HS-27A (cell line): ENCODE results near the gene RAB36.

Experiments
- DNase-seq: peaks from one replicate; pipeline ENCODE4 v3.0.0-alpha.2; 2012; ENCODE audit warnings: low read depth, missing footprints

RAB36 gene

DNA sequence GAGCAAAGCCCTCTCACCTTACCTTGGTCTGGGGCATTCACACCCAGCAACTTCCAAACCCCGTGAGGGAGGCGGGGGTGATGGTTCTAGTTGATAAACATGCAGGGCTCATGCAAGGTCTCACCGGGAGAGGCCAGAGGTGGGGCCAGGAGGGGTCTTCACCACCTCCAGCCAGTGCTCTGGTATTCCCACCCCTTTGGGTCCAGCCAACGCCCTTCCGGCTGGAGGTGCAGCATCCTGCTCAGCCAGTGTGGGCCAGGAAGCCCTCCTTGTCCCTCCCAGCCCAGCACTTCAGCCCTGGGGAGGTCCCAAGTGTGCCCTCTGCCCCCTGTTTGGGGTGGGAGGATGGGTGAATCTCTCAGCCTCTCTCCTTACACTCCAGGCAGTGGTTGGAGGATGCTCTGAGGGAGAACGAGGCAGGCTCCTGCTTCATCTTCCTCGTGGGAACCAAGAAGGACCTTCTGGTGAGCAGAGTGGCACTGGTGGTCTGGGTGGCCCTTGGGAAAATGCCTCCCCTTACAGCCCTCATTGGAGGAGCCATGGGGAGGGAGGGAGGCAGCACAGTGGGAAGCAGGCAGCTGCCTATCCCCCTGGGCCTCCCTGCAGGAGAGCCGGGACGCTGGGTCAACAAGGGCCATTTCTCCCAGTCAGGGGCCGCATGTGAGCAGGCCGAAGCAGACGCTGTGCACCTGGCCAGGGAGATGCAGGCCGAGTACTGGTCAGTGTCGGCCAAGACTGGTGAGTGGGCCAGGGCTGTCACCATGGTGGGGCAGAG is 13.4 kb downstream of the RAB36 start:
- no peak for DNase-seq

DNA sequence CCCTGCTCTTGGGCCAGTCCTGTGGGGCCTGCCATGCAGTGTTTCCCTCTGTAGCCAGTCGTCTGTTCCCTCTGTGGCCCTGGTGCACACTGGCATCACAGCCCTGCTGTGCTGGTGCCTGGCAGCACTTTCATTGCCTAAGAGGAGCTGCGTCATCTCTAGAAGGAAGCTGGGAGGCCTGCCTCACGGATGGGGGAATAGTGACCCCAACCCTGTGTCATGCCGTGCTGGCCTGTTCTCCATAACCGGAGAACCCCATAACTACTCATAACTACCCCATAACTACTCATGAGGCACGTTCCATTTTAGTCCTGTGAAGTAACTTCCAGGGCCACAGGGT is 14.0 kb downstream of the RAB36 start:
- DNase-seq = no peak

DNA sequence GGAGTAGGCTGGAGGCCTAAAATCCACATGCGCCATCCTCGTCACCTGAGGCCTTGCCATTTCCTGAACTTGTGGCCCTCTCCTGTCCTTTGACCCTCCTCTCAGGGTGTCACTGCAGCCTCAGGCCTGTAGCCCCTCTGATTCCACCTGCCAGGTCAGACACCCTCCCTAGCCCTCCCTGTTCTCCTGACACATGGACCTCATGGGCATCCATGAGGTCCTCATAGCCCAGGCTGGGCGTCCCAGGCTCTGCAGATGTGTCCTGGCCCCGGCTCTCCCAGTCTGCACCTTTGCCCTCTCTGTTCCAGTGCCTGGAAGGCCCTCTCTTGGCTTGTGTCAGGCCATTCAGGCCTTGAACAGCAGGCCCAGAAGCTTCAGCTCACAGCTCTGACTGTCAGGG is 15.8 kb downstream of the RAB36 start:
- DNase-seq = no peak

DNA sequence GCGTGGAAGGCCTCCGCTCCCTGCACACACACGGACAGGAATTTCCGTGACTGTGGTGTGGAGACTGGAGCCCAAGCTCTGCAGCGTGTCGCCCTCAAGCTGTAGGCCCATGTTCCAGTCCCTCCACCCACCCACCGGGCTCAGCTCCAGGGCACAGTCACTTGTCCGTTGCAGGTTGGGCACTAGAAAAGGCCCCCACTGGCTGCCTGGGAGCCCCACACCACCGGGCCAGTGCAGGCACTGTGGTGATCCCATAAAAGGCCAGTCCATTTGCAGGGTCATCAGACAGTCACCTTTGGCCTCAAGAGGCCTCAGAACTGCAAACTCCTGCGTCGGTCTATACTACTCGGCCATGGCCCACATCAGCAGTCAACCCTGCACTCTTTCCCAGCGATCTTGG is 16.3 kb downstream of the RAB36 start:
- DNase-seq = no peak

DNA sequence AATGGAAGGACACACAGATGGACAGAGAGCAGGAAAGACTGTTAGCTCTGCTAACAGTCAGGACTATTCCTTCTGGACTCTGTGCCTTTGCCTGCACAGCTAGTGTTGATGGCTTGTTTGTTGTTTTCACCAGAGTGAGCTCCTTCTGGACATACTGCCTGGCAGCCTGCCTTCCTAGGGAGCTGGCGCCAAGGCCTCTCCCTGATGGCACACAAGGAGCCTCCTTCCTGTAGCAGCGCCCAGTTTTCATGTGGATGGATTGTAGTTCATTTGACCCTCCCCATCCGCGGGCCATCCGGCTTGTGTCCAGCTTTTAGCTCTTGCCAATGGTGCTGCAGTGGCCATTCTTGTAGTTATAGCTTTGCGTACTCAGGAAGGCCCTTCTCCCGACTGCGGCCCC is 18.4 kb downstream of the RAB36 start:
- no peak for DNase-seq

DNA sequence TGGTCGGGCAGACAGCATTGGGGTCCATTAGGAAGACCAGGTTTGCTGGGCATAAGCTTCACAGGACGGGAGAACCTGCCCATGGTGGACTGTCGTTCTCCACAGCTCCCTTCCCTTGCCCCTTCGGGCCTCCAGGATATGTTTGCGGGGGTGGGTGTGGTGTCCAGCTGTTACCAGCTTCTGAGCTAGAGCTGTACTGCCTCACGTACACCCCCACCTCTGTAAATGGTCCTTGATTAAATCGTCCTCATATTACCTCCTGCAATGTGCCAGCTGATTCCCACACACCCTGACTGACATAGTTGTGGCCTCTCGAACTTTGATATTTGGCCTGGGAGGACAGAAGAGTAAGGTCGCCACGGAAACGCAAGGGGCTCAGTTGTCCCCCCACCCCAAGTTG is 18.8 kb downstream of the RAB36 start:
- DNase-seq = no peak

DNA sequence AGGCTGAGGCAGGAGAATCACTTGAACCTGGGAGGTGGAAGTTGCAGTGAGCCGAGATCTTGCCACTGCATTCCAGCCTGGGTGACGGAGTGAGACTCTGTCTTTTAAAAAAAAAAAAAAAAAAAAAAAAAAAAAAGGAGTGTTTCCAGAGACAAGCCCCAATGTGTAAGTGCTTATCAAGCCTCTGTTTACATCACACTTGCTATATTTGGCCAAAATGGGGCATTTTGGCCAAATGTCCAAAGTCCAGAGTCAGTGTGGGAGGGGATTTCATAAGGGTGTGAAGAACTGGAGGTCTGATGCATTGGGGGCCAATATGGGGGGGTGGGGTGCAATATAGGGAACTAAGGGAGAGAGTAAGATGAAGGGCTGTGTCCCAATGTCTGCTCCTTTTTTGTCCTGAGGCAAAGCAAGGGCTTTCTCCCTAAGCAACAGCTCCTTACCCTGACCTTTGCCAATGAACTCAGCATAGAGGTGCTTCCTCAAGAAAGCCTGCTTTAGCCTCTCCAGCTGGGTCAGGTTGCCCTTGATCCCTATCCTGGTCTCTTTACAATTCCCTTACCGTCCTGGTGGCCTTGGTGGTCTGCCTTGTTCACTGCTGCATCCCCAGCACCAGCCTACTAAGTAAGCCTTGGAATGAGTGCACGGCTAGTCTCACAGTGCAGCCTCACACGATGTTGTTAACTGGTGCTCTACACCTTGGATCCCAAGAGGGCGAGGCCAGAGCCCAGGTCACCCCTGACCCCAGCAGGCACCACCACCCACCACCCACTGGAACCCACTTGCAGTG is 21.0 kb downstream of the RAB36 start:
- DNase-seq = no peak

DNA sequence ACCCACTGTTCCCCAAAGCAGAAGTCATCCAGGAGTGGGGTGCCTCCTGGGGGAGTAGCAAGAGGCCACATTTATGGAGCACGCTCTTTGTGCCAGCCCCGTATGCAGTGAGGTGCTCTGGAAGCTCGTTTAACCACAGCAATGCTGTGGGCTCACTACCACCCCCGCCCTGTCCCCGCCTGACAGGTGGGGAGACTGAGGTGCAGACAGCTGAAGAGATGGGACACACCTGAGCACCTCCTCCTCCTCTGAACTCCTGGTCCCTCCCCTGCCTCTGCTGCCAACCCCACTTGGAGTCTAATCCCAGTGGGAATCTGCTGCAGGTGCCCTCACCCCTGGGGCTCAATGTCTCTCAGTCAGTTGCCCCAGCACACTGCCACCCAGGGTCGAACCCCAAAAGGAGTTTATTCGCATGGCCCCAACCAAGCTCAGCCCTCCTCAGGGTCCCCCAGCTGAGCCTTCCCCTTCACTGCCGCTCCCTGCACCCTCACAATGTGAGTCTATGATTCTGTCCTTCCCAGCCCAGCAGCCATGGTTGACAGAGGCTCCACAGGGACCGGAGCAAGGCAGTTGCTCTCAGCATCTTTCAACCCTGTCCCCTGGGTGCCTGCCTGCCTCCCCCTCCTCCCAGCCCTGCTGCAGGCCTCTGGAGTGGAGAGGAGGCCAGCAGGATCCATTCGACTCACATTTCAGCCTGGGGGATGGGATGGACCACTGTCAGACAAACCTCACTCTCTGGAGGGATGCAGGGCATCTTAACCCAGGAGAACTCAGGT is 21.8 kb downstream of the RAB36 start:
- DNase-seq = no peak

DNA sequence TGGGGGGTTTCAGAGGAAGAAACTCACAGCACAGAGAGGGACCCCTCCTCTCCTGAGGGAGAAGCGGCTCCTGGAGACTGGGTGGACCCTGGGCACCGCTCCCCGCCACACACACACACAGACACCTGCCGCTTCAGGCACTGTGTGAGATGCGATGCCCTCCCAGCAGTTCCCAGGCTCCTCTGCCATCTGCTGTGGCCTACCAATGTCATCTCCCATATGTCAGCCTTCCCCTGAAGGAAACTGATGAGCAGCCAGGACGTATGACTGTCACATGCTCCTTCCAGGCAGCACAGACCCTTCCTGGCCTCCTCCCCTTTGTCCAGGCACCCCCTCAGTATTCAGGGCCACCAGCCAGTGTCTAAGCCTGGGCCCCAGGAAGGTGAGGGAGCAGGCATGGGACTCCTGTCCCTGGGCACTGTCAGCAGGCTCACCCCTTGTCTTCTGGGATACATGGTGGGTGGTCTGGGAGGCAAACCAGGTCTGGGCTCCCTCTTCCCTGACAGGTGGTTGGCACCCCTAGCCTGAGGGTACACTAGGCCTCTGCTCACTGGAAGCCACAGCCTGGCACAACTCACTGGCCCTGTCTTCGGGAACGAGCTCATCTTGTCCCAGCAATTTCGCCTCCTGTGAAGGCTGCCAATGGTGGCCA is 23.2 kb downstream of the RAB36 start:
- no peak for DNase-seq

DNA sequence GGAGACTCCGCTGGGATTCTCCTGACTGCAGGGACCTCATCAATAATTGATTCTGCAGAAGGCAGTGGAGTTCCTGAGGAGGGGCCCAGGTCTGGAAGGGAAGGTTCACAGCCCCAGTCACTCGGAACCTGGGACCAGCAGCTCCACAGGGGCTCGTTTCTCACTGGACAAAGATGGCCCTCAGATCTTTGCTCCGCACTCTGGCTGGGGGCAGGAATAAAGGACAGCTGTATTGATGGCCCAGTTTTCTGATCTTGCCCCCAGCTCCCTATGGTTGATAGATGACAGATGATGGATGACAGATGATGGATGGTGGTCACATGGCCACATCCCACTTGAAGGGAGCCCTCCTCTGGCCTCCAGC is 23.7 kb downstream of the RAB36 start:
- DNase-seq = no peak

DNA sequence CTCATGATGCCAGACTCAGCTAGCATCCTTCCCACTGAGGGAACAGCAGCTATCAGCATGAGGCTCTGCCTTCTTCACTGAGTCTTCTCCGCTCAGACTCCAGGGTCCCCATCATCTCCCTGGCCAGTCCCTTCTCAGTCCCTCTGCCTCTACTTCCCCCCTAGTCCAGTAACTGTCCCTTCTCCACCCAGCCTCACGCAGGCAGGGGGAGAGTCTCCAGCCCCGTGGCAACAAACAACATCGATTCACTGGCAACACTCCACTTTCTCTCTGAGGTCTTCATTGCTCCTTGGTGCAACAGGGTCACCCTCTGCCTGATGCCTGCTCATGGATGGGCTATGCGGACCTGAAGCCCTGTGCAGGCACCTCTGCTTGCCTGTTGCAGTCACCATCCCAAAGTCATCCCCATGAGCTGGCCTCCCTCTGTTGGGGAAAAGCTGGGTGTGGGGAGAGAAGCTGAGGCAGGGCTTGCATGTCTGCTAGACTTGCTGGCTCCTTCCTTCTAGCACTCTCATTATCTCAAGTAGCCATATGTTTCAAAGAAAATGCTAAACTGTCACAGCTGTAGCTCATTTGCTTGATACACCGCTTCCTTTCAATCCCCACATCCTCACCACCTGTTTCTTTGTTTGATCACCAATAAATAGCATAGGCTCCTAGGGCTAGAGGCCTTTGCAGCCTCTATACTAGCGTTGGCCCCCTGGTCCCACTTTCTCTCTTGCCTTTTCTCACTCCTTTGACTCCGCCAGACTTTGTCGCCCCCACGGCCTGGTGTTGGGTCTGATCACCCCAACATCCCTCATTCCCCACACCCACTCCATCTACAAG is 30.8 kb downstream of the RAB36 start:
- no peak for DNase-seq

DNA sequence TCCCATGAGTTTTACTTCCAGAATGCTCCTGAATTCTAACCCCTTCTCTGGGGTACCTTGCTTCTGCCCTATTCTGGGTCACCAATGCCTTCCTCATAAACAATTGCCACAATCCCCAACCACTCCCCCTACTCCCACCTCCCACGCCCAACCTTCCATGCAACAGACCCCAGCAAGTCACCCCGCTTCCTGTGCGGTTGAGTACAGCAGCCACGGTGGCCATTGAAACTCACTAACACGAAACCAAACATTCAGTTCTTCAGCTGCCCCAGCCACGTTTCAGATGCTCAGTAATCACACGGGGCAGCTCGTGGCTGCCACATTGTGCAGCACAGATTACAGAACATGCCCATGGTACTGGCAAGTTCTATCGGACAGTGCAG is 31.4 kb downstream of the RAB36 start:
- no peak for DNase-seq

DNA sequence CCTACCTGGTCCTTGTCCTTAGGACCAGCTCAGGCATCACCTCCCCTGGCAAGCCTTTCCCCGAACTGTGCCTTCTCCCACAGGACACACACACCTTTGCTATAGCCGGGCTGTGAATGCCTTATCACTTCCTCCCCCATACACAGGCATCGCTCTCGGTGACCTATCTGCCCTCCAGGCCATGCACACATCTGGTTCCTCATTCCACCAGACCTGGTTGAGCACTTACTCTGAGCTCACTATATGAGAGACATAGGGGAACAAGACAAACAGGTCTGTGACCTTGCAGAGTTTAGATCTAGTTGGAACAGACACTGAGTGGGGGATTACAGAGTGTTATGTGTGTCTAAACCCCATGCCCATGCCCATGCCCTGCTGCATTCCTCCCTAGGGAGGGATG is 31.9 kb downstream of the RAB36 start:
- no peak for DNase-seq

DNA sequence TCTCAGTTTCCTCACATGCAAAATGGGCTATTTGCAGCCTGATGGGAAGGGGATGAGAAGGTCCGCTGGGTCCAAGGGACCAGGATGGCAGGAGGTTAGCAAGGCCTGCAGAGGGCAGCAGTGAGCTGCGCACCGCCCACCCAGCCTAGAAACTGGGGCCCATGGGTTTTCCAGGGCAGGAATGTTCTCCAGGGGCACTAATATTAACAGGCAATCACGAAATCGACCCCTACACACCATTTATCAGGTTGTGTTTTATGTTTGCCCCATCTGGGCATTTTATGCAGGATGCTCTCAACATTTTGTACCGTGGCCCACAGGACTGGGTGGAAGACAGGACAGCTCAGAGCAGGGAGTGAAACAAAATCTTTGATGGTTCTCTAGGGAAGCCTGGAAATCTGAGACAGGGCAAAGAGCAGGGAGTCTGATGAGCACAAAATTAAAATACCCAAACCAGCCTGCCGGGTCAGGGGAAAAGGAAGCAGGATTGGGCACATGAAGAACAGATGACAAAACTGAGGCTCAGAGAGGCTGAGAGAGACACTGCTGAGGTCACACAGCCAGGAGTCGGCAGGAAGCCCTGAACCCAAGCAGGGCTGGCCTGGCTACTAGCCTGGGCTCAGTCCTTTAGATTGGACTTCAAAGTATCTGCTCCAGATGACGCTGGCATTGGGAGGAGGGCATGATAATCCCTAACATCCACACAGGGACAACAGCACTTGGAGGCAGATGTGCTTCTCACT is 33.4 kb downstream of the RAB36 start:
- no peak for DNase-seq

DNA sequence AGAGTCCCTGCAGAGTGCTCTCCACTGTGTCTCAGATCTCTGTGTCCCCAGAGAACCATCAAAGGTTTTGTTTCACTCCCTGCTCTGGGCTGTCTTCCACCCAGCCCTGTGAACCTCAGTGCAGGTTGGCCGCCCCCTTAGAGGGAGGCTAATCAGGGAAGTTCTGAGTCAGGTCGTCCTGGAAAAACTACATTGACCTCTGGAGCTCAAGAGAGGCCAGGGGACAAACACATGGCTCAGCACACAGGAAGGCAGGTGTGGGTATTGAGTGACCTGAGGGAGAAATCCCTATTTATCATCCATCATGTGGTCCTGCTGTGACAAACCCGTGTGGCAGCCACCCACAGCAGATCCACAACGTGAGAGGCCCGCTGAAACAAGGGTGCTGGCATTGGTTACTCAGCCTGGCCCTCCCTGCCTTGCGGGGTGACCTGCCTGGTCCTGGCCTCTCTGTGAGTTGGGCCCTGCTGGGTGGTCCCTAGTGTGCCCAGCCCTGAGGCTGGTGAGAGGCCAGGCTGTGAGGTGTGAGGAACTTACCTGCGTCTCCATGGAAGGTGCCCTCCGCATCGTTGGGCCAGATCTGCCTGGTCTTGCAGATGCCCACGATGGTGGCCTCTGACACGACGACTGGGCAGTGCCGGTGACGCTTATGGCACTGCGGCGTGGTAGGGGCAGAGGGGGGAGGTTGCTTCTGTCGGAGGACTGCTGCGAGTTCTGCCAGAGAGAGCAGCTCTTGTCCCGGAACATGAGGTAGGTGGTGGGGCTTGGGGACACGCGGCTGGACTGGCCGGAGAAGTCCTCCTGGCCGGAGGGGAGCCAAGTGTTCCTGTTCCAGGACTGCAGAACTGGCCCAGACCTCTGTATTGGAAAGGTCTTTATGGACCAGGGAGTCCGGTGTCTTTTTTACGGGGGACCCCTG is 34.4 kb downstream of the RAB36 start:
- DNase-seq = no peak

DNA sequence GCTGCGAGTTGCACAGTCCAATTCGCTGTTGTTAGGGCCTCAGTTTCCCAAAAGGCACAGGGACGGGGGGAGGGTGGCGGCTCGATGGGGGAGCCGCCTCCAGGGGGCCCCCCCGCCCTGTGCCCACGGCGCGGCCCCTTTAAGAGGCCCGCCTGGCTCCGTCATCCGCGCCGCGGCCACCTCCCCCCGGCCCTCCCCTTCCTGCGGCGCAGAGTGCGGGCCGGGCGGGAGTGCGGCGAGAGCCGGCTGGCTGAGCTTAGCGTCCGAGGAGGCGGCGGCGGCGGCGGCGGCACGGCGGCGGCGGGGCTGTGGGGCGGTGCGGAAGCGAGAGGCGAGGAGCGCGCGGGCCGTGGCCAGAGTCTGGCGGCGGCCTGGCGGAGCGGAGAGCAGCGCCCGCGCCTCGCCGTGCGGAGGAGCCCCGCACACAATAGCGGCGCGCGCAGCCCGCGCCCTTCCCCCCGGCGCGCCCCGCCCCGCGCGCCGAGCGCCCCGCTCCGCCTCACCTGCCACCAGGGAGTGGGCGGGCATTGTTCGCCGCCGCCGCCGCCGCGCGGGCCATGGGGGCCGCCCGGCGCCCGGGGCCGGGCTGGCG is 35.1 kb downstream of the RAB36 start, which contains the start of gene BCR:
BCR (plus strand) TSS at position 209 of the 592 bp plus-strand sequence. CDS start 452 bp downstream, outside the sequence.
- no peak for DNase-seq

DNA sequence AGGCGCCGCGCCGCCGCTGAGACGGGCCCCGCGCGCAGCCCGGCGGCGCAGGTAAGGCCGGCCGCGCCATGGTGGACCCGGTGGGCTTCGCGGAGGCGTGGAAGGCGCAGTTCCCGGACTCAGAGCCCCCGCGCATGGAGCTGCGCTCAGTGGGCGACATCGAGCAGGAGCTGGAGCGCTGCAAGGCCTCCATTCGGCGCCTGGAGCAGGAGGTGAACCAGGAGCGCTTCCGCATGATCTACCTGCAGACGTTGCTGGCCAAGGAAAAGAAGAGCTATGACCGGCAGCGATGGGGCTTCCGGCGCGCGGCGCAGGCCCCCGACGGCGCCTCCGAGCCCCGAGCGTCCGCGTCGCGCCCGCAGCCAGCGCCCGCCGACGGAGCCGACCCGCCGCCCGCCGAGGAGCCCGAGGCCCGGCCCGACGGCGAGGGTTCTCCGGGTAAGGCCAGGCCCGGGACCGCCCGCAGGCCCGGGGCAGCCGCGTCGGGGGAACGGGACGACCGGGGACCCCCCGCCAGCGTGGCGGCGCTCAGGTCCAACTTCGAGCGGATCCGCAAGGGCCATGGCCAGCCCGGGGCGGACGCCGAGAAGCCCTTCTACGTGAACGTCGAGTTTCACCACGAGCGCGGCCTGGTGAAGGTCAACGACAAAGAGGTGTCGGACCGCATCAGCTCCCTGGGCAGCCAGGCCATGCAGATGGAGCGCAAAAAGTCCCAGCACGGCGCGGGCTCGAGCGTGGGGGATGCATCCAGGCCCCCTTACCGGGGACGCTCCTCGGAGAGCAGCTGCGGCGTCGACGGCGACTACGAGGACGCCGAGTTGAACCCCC is 35.8 kb downstream of the RAB36 start:
- DNase-seq = no peak

DNA sequence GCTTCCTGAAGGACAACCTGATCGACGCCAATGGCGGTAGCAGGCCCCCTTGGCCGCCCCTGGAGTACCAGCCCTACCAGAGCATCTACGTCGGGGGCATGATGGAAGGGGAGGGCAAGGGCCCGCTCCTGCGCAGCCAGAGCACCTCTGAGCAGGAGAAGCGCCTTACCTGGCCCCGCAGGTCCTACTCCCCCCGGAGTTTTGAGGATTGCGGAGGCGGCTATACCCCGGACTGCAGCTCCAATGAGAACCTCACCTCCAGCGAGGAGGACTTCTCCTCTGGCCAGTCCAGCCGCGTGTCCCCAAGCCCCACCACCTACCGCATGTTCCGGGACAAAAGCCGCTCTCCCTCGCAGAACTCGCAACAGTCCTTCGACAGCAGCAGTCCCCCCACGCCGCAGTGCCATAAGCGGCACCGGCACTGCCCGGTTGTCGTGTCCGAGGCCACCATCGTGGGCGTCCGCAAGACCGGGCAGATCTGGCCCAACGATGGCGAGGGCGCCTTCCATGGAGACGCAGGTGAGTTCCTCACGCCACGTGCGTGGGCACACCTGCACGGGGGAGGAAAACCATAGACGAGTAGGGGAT is 36.5 kb downstream of the RAB36 start:
- DNase-seq = no peak
